ENCODE results near the gene MBTPS1. TPM values are rescaled to one million over a fixed set of nuclear protein-coding genes. Genes with fewer than 3 reads are reported as not detected.

Gene MBTPS1
- total and polyA plus RNA-seq, 9 of the 15 experiments (the other 6 are each of a cell fraction or from before 2014, with no cell fraction given), result 2.8 to 57.6 (median 43.8) TPM

- TF ChIP-seq THRB (CRISPR knock-in tag; conservative IDR thresholded peaks at IDR 0.05) (0 out of 2 replicates have a peak, but pooled peaks have one; percentile 40), ZNF253 (CRISPR knock-in tag; conservative IDR thresholded peaks at IDR 0.05) (no peak), BCOR (IDR thresholded peaks at IDR 0.05) (no peak)
Observed at GRCh38 chr16:84137287-84137686, 20.5 kb upstream of the MBTPS1 start (continued).

- H3K27me3 ChIP-seq (ENCODE audit: control insufficient read depth in 2 of 2, insufficient read depth in 2 of 2, low read length in 2 of 2), result no peaks in the 10 kb centered on the region
- in situ Hi-C loops (cut with MboI), result no loop called here
- H3K79me2 ChIP-seq (ENCODE audit: control insufficient read depth, insufficient read depth, low read length), result peaks cover 52% of the 10 kb centered on the region
- no peak for ATAC-seq
- no peaks in the 10 kb centered on the region for H4K20me1 ChIP-seq (replicated peaks; ENCODE audit: control insufficient read depth, insufficient read depth, low read length)
- H3K9me1 ChIP-seq (ENCODE audit: control insufficient read depth, insufficient read depth, low read length), result no peaks in the 10 kb centered on the region
- H3K36me3 ChIP-seq (ENCODE audit: control insufficient read depth, insufficient read depth, low read length), result peaks cover 3% of the 10 kb centered on the region; the same call in 1 of the 3 replicates
- H3K9ac ChIP-seq (ENCODE audit: insufficient read depth in 1 of 2, low read depth in 2 of 2, low read length in 2 of 2), result peak overlapping the region in 1 of 2 experiments; percentile 32; a peak in 1 of 4 replicates
- peaks cover 28 to 43% of the 10 kb centered on the region in 2 experiments for H3K4me1 ChIP-seq (replicated peaks in 1 of 2; ENCODE audit: control insufficient read depth in 2 of 2, insufficient read depth in 2 of 2, low read length in 2 of 2)
- H3K9me3 ChIP-seq (replicated peaks; ENCODE audit: control insufficient read depth, insufficient read depth, low read depth, low read length), result no peaks in the 10 kb centered on the region
- H3K4me2 ChIP-seq (ENCODE audit: insufficient read depth, low read length), result no peak overlapping the region
- no peak for DNase-seq (ENCODE audit: extremely low read depth in 1 of 4, low spot score in 3 of 4)
- H2AFZ ChIP-seq (ENCODE audit: low read depth, low read length), result no peak overlapping the region
- H3K27ac ChIP-seq (ENCODE audit: extremely low read depth, low read depth, low read length), result no peak overlapping the region
- WGBS (ENCODE audit: insufficient coverage, low coverage, missing lambda C conversion rate), result 88% methylated on average over 11 of the region's 11 CpGs
- no TSS peak for BruUV-seq (replicated peaks)
- ChIA-PET CTCF (ENCODE audit: low intra/inter-chr PET ratio) (no interaction called here), POLR2A (interaction anchor here (9.6 kb wide), 1 partner anchor 17 kb away, joined by 145 read pairs; the partner anchor contains the start of gene MBTPS1)
- H3K4me3 ChIP-seq, result no peak overlapping the region
- FAIRE-seq, result no peak
- intact Hi-C loops (cut with micrococcal nuclease), result no loop called here
- TF ChIP-seq MECOM (CRISPR knock-in tag; IDR thresholded peaks at IDR 0.05) (no peak), CREM (IDR thresholded peaks at IDR 0.05; ENCODE audit: low read depth) (no peak), SAFB (IDR thresholded peaks at IDR 0.05; ENCODE audit: borderline replicate concordance, low read depth, low read length) (no peak), ZNF408 (CRISPR knock-in tag; IDR thresholded peaks at IDR 0.05; ENCODE audit: low read depth) (no peak), GATAD2A (IDR thresholded peaks at IDR 0.05) (no peak), ATF2 (CRISPR knock-in tag; IDR thresholded peaks at IDR 0.05) (no peak), MAZ (CRISPR knock-in tag; conservative IDR thresholded peaks at IDR 0.05 in 1 of 2, IDR thresholded peaks at IDR 0.05 in 1 of 2) (no peak), RBM15 (IDR thresholded peaks at IDR 0.05; ENCODE audit: insufficient read depth, low read length) (no peak), ZNF24 (IDR thresholded peaks at IDR 0.05) (no peak), PYGO2 (tag; IDR thresholded peaks at IDR 0.05) (no peak), BCLAF1 (IDR thresholded peaks at IDR 0.05; ENCODE audit: borderline replicate concordance in 1 of 2, control insufficient read depth in 1 of 2, low read depth in 2 of 2, low read length in 1 of 2) (no peak), CREB1 (IDR thresholded peaks at IDR 0.05) (no peak), CREB1 (CRISPR knock-in tag; IDR thresholded peaks at IDR 0.05) (no peak)
Observed at GRCh38 chr16:84136331-84137125, 19.8 kb upstream of the MBTPS1 start.
